GM12875 (cell line): ENCODE results near the gene DPEP2.

Source experiments
- H3K4me3 ChIP-seq: one replicate; pipeline ENCODE4 v1.5.1; 2011; ENCODE audit warnings: low read depth, low read length, control low read depth
- TF ChIP-seq, protein P1 (sequence below): IDR thresholded peaks from 2 replicates; pipeline ENCODE4 v1.5.1; 2011; ENCODE audit warnings: low read depth, mild to moderate bottlenecking, control low read depth, inconsistent platforms, low read length, moderate library complexity, borderline replicate concordance; ENCODE audit not compliant: insufficient read depth

DPEP2 gene

DNA sequence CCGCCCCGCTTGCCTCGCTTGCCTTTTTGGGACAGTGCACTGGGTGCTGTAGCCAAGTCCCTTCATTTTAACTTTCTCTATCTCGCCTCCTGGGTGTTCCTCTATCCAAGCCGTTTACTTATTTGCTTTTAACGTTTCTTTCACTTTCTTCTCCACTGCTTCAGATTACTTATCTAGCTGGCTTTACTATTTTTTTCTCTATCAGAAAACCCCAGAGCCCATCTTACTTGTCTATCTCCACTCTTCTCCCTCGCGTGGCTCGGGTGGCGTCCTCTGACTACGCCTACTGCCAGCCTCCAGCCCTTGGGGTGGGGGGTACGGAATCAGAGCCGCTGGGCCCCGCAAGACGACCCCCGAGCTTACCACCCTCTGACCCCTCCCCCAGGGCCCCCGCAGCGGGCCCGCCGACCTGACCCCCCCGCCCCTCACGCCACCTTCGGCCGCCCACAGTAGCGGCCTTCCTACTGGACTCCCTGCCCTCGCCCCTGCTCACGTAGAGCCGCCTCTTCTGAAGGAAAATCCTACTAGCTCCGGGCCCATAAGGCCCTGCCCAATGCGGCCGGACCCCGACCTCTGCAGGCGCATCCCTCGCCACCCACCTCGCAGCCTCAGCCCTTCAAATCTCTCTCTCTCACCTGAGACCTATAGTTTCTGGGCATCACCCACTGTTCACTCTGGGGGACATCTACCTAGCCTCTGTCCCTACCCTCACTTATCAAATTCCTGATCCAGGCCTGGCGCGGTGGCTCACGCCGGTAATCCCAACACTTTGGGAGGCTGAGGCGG, 29.8 kb downstream of the DPEP2 start:
- TF ChIP-seq, protein P1, sequence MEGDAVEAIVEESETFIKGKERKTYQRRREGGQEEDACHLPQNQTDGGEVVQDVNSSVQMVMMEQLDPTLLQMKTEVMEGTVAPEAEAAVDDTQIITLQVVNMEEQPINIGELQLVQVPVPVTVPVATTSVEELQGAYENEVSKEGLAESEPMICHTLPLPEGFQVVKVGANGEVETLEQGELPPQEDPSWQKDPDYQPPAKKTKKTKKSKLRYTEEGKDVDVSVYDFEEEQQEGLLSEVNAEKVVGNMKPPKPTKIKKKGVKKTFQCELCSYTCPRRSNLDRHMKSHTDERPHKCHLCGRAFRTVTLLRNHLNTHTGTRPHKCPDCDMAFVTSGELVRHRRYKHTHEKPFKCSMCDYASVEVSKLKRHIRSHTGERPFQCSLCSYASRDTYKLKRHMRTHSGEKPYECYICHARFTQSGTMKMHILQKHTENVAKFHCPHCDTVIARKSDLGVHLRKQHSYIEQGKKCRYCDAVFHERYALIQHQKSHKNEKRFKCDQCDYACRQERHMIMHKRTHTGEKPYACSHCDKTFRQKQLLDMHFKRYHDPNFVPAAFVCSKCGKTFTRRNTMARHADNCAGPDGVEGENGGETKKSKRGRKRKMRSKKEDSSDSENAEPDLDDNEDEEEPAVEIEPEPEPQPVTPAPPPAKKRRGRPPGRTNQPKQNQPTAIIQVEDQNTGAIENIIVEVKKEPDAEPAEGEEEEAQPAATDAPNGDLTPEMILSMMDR: no peak
- peak overlapping the region; percentile 88 for H3K4me3 ChIP-seq

DNA sequence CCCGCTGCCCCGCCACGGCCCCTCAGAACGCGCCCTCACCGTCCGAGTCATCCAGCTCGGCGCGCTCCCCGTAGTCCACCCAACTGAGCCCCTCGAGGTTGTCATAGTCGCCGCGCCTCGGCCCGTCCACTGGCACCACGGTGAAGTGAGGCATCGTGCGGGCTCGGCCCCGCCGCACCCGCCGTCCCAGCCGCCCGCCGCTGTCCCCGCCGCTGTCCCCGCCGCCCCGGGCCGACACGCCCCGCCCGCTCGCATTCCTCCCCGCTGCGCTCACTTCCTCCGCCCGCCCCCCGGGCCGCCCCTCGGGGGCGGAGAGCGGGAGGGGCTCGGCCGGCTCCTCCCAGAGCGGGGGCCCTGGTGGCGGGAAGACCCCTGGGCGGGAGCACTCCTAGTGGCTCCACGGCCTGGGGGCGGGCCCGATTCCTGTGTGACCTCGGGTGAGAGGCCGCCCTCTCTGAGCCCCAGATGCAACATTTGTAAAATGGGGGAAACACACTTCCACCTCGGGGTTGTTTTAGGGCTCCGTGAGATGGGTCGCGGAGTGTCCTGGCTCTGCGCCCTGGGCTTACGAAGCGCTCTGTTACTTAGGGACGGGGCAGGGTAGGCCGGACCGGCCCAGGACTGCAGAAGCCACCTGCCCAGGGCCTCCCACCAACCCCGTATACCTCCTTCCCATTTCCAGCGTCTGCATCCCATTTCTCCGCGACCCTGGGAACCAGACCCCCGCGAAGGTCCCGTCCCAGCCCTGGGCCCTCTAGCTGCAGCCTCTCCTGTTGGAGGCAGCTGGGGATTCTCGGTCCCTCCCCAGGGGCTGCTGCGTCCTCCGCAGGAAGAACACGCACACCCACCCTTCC, 30.7 kb downstream of the DPEP2 start, which contains the start of gene SLC12A4:
Gene SLC12A4, minus strand, starts transcription at position 238 of the 854 bp plus-strand sequence. Its CDS starts 84 bp downstream, at position 154.
- H3K4me3 ChIP-seq: peak within 1 kb of the TSS; percentile 88
- TF ChIP-seq, protein P1: no peak

DNA sequence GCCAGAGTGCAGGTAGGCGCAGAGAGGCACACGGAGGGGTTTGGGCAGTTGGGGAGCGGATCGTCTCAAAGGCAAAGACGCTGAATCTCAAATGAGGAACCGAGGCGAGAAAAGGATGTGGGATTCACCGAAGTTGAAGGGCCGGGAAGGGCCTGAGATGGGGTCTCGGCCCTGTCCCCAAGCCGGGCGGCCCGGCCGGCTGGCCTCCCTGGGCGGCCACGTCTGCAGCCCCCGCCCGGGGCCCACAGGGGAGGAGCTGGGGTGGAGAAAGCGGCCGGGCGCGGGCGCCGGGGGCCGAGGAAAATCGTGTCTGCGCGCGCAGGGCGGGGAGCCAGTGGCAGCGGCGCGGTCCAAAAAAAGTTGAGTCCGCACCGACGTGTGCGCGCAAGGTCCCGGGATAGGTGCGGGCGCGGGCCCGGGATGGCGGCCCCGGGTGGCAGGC, 31.3 kb downstream of the DPEP2 start:
- H3K4me3 ChIP-seq: peak overlapping the region; percentile 88
- TF ChIP-seq, protein P1: no peak

DNA sequence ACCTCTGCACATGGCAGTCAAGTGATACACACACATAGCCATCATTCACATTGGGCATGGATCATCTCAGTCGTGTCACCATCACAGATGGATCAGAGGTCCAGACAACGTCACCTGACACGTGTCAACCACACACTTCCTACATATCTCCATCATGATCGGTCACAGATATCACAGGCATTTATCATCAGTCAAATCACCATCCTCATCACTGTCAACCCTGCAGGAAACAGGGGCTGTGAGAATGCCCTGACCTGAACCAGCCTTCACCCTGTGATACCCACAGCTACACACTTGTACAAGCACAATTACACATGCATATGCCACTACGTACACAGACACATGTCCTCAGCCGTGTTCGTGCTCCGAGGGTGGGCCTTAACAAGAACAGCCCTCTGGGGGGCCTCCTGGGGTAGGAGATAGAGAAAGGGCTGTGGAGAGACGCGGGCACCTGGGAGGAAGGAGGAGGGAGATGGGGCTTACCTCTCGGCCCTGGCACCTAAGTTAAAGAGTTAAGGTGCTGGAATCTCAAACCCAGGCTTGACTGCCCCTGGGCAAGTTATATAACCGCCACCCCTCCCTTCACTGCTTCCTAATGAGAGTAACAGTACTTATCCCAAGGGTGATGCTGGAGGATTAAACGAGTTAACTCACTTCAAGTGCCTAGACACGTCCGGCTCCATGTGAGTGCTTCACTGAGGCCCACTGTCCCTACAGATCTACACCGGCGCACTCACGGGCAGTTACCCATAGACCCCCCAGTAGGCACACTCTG, 31.9 kb downstream of the DPEP2 start:
- TF ChIP-seq, protein P1: 0 out of 2 replicates have a peak, but pooled peaks have one; percentile 17
- peak overlapping the region; percentile 88 for H3K4me3 ChIP-seq

- peak overlapping the region; percentile 88 for H3K4me3 ChIP-seq
- TF ChIP-seq, protein P1: no peak
Measured at GRCh38 chr16:67966549-67967182, 32.6 kb downstream of the DPEP2 start.
